WERI-Rb-1 (cell line): ENCODE data around the gene NIF3L1.

ENCODE experiments used
- DNase-seq: peaks from one replicate; pipeline ENCODE4 v3.0.0-alpha.2; 2020
- H3K27ac ChIP-seq: fragments of 250-450 bp; sonication (Bioruptor Pico); 2 replicates; pipeline ENCODE4 v1.5.1; 2020; ENCODE audit warnings: mild to moderate bottlenecking, moderate library complexity
- H3K27me3 ChIP-seq: fragments of 250-450 bp; sonication (Bioruptor Pico); 2 replicates; pipeline ENCODE4 v1.5.1; 2021; ENCODE audit warnings: mild to moderate bottlenecking, low read depth, moderate library complexity; ENCODE audit not compliant: insufficient read depth, severe bottlenecking
- H3K36me3 ChIP-seq: fragments of 250-450 bp; sonication (Bioruptor Pico); 2 replicates; pipeline ENCODE4 v1.5.1; 2020; ENCODE audit warnings: mild to moderate bottlenecking, moderate library complexity
- H3K4me3 ChIP-seq: 2 replicates; pipeline ENCODE4 v1.5.1; 2011; ENCODE audit warnings: low read depth, mild to moderate bottlenecking, control low read depth, low read length
- H3K9me3 ChIP-seq: fragments of 250-450 bp; sonication (Bioruptor Pico); 2 replicates; pipeline ENCODE4 v1.5.1; 2021; ENCODE audit warnings: mild to moderate bottlenecking, moderate library complexity; ENCODE audit not compliant: severe bottlenecking
- CTCF ChIP-seq: IDR thresholded peaks from 2 replicates; pipeline ENCODE4 v1.5.1; 2011; ENCODE audit warnings: low read depth, mild to moderate bottlenecking, control low read depth, inconsistent platforms, low read length

NIF3L1 gene

GRCh38 chr2:200856806-200857205 lies 32.4 kb upstream of the NIF3L1 start:
- Histone ChIP-seq H3K4me3 (no peak overlapping the region), H3K27ac (no peak overlapping the region), H3K9me3 (no peaks in the 10 kb centered on the region), H3K36me3 (peaks cover 99% of the 10 kb centered on the region), H3K27me3 (no peaks in the 10 kb centered on the region)
- DNase-seq = no peak
- no peak for TF ChIP-seq CTCF

- Histone ChIP-seq H3K4me3 (no peak overlapping the region), H3K27me3 (no peaks in the 10 kb centered on the region), H3K27ac (no peak overlapping the region), H3K9me3 (no peaks in the 10 kb centered on the region), H3K36me3 (peaks cover 85% of the 10 kb centered on the region)
- no peak for DNase-seq
- TF ChIP-seq CTCF = no peak
These were observed 28.9 kb upstream of the NIF3L1 start for GRCh38 chr2:200860092-200860795.

- Histone ChIP-seq H3K4me3 (peak overlapping the region; percentile 70), H3K27ac (peak overlapping the region; percentile 99; the same call in 1 of the 2 replicates), H3K36me3 (peaks cover 71% of the 10 kb centered on the region)
These were observed 27.5 kb upstream of the NIF3L1 start for GRCh38 chr2:200861617-200862155.

GRCh38 chr2:200862532-200863000 lies 26.6 kb upstream of the NIF3L1 start:
- Histone ChIP-seq H3K4me3 (peak overlapping the region; percentile 70), H3K36me3 (peaks cover 62% of the 10 kb centered on the region), H3K9me3 (no peaks in the 10 kb centered on the region), H3K27ac (peak overlapping the region; percentile 99), H3K27me3 (no peaks in the 10 kb centered on the region)
- TF ChIP-seq CTCF = no peak
- DNase-seq = peak; percentile 16

More at GRCh38 chr2:200861617-200862155, 27.5 kb upstream of the NIF3L1 start:
- no peak for TF ChIP-seq CTCF
- Histone ChIP-seq H3K27me3 (no peaks in the 10 kb centered on the region), H3K9me3 (no peaks in the 10 kb centered on the region)
- no peak for DNase-seq

GRCh38 chr2:200863782-200864175 lies 25.4 kb upstream of the NIF3L1 start:
- Histone ChIP-seq H3K4me3 (peak overlapping the region; percentile 70), H3K27ac (peak overlapping the region; percentile 99), H3K9me3 (no peaks in the 10 kb centered on the region), H3K36me3 (peaks cover 50% of the 10 kb centered on the region), H3K27me3 (no peaks in the 10 kb centered on the region)
- TF ChIP-seq CTCF = no peak
- DNase-seq = no peak
